H1 (cell line): ENCODE data around the gene NUP188. TPM values are rescaled to one million over a fixed set of nuclear protein-coding genes. Genes with fewer than 3 reads are reported as not detected.
A peak's percentile ranks its signal among the peaks of the same experiment; 100 is the strongest.

Source experiments
- ASH2L ChIP-seq: fragments of 200-600, 300-600 bp; sonication (generic); IDR thresholded peaks from one replicate; pipeline ENCODE4 v1.7.1; 2017; ENCODE audit warnings: low read length
- BCL11A ChIP-seq, 2 experiments: IDR thresholded peaks; one replicate each; pipeline ENCODE4 v1.6.1; 2011; ENCODE audit warnings: low read depth in 2 of 2, low read length in 2 of 2, mild to moderate bottlenecking in 2 of 2
- CBX8 ChIP-seq: fragments of 300-800, 300-1000 bp; sonication (generic); IDR thresholded peaks from 2 replicates; pipeline ENCODE4 v1.7.1; 2016; ENCODE audit warnings: low read depth, low read length, borderline replicate concordance
- CEBPB ChIP-seq: IDR thresholded peaks from 2 replicates; pipeline ENCODE4 v1.6.1; 2012; ENCODE audit warnings: low read depth, low read length
- CHD2 ChIP-seq: IDR thresholded peaks from 2 replicates; pipeline ENCODE4 v1.6.1; 2012; ENCODE audit warnings: low read length, improper control_type of control experiment
- CREB1 ChIP-seq: IDR thresholded peaks from 2 replicates; pipeline ENCODE4 v1.6.1; 2012; ENCODE audit warnings: inconsistent platforms
- EP300 ChIP-seq, 2 experiments: IDR thresholded peaks; 1 replicate in 1 of 2; 2 replicates in 1 of 2; pipeline ENCODE4 v1.6.1; 2011 to 2012; ENCODE audit warnings: low read depth in 2 of 2, low read length in 2 of 2, mild to moderate bottlenecking in 2 of 2, borderline replicate concordance in 1 of 2, inconsistent platforms in 1 of 2, moderate library complexity in 1 of 2
- HDAC2 ChIP-seq, 2 experiments: fragments of 300-600 bp in 1 of 2; sonication (generic) in 1 of 2; IDR thresholded peaks; 2 replicates each; pipeline ENCODE4 v1.6.1; 2011 to 2012; ENCODE audit warnings: low read depth in 2 of 2, low read length in 2 of 2, mild to moderate bottlenecking in 2 of 2, moderate library complexity in 2 of 2, borderline replicate concordance in 1 of 2, inconsistent platforms in 1 of 2
- HDAC6 ChIP-seq: IDR thresholded peaks from one replicate; pipeline ENCODE4 v1.7.1; 2012; ENCODE audit warnings: low read depth, mild to moderate bottlenecking, inconsistent platforms, low read length, moderate library complexity
- NANOG ChIP-seq: IDR thresholded peaks from 2 replicates; pipeline ENCODE4 v1.6.1; 2011; ENCODE audit warnings: low read length, low read depth, mild to moderate bottlenecking, inconsistent platforms; ENCODE audit not compliant: insufficient read depth, poor library complexity, severe bottlenecking
- NRF1 ChIP-seq: IDR thresholded peaks from 2 replicates; pipeline ENCODE4 v1.6.1; 2011; ENCODE audit warnings: mild to moderate bottlenecking, low read depth, low read length, improper control_type of control experiment
- POU5F1 ChIP-seq: IDR thresholded peaks from 2 replicates; pipeline ENCODE4 v1.6.1; 2011; ENCODE audit warnings: low read depth, mild to moderate bottlenecking, low read length, moderate library complexity
- RAD21 ChIP-seq, 2 experiments: IDR thresholded peaks in 1 of 2; conservative IDR thresholded peaks in 1 of 2; 2 replicates each; pipeline ENCODE4 v1.6.1; 2011; ENCODE audit warnings: low read depth in 2 of 2, low read length in 2 of 2, improper control_type of control experiment in 1 of 2, inconsistent platforms in 1 of 2, mild to moderate bottlenecking in 1 of 2, moderate library complexity in 1 of 2
- RNF2 ChIP-seq: fragments of 200-900, 300-1000 bp; sonication (generic); IDR thresholded peaks from 2 replicates; pipeline ENCODE4 v1.7.1; 2016; ENCODE audit warnings: borderline replicate concordance, low read depth, mild to moderate bottlenecking, antibody characterized with exemption, low read length; ENCODE audit not compliant: poor library complexity, severe bottlenecking; ENCODE audit errors: missing control alignments
- RXRA ChIP-seq: IDR thresholded peaks from 2 replicates; pipeline ENCODE4 v1.6.1; 2011; ENCODE audit warnings: low read depth, mild to moderate bottlenecking, low read length, moderate library complexity; ENCODE audit not compliant: insufficient read depth
- SIN3A ChIP-seq, 2 experiments: IDR thresholded peaks in 1 of 2; conservative IDR thresholded peaks in 1 of 2; 2 replicates each; pipeline ENCODE4 v1.6.1; 2011 to 2012; ENCODE audit warnings: low read length in 2 of 2, improper control_type of control experiment in 1 of 2, low read depth in 1 of 2, mild to moderate bottlenecking in 1 of 2
- SRF ChIP-seq: IDR thresholded peaks from 2 replicates; pipeline ENCODE4 v1.6.1; 2011; ENCODE audit warnings: mild to moderate bottlenecking, low read depth, low read length, moderate library complexity
- TAF1 ChIP-seq: IDR thresholded peaks from 2 replicates; pipeline ENCODE4 v1.6.1; 2011; ENCODE audit warnings: mild to moderate bottlenecking, low read depth, low read length
- TAF7 ChIP-seq: optimal IDR thresholded peaks from 2 replicates; pipeline ENCODE3; 2011; ENCODE audit warnings: low read depth, mild to moderate bottlenecking, inconsistent platforms, low read length, moderate library complexity, borderline replicate concordance
- YY1 ChIP-seq: IDR thresholded peaks from 2 replicates; pipeline ENCODE4 v1.6.1; 2011; ENCODE audit warnings: low read depth, mild to moderate bottlenecking, low read length
- polyA plus RNA-seq, 7 experiments: library from polyadenylated mRNA; depleted of rRNA in 3 of 7; stranded (reverse) in 5 of 7; unstranded in 2 of 7; fragments of >200 nt in 5 of 7; fragments of 200-250 nt in 2 of 7; gene quantifications; 1 replicate in 5 of 7; 2 replicates in 1 of 7; 4 replicates in 1 of 7; pipeline versions ENCODE4 v1.2.1 to v1.2.3, GENCODE V29; 2011 to 2013; ENCODE audit warnings: missing spikeins in 2 of 7, mixed read lengths in 2 of 7
- total RNA-seq: library from RNA; stranded (reverse); fragmentation: NEBNext Ultra II Directional; extraction: Animal tissue kit (Norgen Biotek cat#: 25700); gene quantifications from 2 replicates; pipeline ENCODE4 v1.2.1, GENCODE V29; 2021
- TF ChIP-seq, protein P1 (sequence below): IDR thresholded peaks from 2 replicates; pipeline ENCODE4 v1.6.1; 2012; ENCODE audit warnings: low read length, inconsistent platforms

Gene NUP188
- total and polyA plus RNA-seq, 2 of the 8 experiments (the other 6 are each of a cell fraction or from before 2014, with no cell fraction given): 90.1 to 111 TPM

DNA sequence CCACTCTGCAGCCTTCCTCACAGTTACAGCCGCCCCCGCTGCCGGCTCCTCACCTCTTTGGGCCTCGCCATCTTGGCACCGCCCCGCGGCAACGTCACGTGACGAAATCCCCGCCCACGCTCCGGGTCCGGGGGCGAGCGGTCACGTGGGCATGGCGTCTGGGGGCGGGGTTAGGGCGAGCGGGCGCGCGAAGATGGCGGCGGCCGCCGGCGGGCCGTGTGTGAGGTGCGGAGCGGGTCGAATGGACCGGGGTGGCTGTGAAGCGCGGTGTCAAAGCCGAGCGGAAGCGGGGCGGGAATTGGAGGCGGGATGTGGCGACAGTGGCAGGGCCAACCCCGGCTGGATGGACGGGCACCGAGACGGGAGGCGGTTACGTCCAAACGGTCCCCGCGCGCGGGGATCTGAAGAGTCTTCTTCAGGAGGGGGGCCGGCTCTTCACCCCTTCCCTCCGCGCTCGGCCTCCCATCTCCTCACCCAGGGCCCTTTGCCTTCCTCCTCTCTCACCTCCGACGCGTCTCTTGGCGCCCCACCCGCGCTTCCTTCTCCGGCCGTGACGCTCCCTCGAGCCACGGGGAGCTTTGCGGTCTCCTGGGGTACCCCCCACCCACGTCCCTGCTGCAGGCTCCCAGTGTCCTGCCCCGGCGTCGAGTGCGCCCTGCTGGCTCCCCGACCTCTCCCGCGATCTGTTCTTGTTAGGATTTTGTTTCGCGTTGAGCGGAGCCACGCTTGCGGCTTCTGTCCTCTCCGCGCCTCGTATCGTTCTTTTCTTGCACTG is at the start of gene NUP188, which contains the start of gene DOLK (continued):
- TF ChIP-seq EP300 (IDR thresholded peaks at IDR 0.05; ENCODE audit: borderline replicate concordance in 1 of 2, low read depth in 2 of 2, low read length in 2 of 2) (0 out of 3 replicates have a peak, but pooled peaks of 1 of the 2 experiments have one; percentile 31), TAF7 (peak; percentile 94), RXRA (no peak), CREB1 (peak; percentile 85), CEBPB (no peak), CBX8 (no peak), POU5F1 (no peak), YY1 (peak; percentile 98), HDAC2 (IDR thresholded peaks at IDR 0.05; ENCODE audit: borderline replicate concordance in 1 of 2, low read depth in 2 of 2, low read length in 2 of 2) (no peak), SRF (no peak), ASH2L (peak; percentile 65), NANOG (peak; percentile 29), NRF1 (no peak), SIN3A (conservative IDR thresholded peaks at IDR 0.05 in 1 of 2, IDR thresholded peaks at IDR 0.05 in 1 of 2; ENCODE audit: low read depth in 1 of 2, low read length in 2 of 2) (peak in 1 of 2 experiments; percentile 79; a peak in 2 of 4 replicates), HDAC6 (no peak), CHD2 (peak; percentile 37), RAD21 (IDR thresholded peaks at IDR 0.05 in 1 of 2, conservative IDR thresholded peaks at IDR 0.05 in 1 of 2; ENCODE audit: low read depth in 2 of 2, low read length in 2 of 2) (no peak), TAF1 (peak; percentile 97), RNF2 (no peak), BCL11A (IDR thresholded peaks at IDR 0.05; ENCODE audit: low read depth in 2 of 2, low read length in 2 of 2) (no peak)
- TF ChIP-seq, protein P1, sequence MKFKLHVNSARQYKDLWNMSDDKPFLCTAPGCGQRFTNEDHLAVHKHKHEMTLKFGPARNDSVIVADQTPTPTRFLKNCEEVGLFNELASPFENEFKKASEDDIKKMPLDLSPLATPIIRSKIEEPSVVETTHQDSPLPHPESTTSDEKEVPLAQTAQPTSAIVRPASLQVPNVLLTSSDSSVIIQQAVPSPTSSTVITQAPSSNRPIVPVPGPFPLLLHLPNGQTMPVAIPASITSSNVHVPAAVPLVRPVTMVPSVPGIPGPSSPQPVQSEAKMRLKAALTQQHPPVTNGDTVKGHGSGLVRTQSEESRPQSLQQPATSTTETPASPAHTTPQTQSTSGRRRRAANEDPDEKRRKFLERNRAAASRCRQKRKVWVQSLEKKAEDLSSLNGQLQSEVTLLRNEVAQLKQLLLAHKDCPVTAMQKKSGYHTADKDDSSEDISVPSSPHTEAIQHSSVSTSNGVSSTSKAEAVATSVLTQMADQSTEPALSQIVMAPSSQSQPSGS: no peak
